Esophagus squamous epithelium (tissue), 4 donors: ENCODE data around the gene DIP2A.

Experiments used
- POLR2A ChIP-seq, 4 donors: fragments of 450-650 bp; IDR thresholded peaks; one replicate each; pipeline ENCODE4 v1.6.1; 2017; ENCODE audit warnings: antibody characterized with exemption in 4 of 4, mild to moderate bottlenecking in 4 of 4, moderate library complexity in 3 of 4
- TF ChIP-seq, protein P1 (sequence below), 6 experiments: fragments of 450-650 bp in 4 of 6; fragments of 200-600 bp in 2 of 6; sonication (generic) in 2 of 6; IDR thresholded peaks; one replicate each; pipeline ENCODE4 v1.5.1; 2016 to 2019; ENCODE audit warnings: antibody characterized with exemption in 6 of 6, mild to moderate bottlenecking in 4 of 6, moderate library complexity in 4 of 6

DNA sequence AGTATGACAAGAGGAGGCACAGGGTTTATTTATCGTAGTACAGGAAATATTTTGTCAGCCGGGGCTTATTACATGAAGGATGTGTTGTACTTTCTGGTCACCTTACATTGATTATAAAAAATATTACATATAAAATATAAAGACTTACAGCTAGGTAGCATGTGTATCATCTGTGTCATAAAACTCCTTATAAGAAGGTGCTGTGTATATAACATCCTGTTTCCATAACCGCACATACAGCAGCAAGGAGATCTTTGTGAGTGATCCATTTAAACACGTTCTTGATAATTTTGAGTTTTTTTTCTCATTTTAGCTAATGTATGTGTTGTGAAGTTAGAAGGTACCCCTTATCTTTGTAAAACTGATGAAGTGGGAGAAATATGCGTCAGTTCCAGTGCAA is 86.1 kb downstream of the DIP2A start:
- TF ChIP-seq, protein P1, sequence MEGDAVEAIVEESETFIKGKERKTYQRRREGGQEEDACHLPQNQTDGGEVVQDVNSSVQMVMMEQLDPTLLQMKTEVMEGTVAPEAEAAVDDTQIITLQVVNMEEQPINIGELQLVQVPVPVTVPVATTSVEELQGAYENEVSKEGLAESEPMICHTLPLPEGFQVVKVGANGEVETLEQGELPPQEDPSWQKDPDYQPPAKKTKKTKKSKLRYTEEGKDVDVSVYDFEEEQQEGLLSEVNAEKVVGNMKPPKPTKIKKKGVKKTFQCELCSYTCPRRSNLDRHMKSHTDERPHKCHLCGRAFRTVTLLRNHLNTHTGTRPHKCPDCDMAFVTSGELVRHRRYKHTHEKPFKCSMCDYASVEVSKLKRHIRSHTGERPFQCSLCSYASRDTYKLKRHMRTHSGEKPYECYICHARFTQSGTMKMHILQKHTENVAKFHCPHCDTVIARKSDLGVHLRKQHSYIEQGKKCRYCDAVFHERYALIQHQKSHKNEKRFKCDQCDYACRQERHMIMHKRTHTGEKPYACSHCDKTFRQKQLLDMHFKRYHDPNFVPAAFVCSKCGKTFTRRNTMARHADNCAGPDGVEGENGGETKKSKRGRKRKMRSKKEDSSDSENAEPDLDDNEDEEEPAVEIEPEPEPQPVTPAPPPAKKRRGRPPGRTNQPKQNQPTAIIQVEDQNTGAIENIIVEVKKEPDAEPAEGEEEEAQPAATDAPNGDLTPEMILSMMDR (IDR thresholded peaks at IDR 0.05): no peak
- no peak for TF ChIP-seq POLR2A (IDR thresholded peaks at IDR 0.05)
